ENCODE data around the gene SYCE3.

DNA sequence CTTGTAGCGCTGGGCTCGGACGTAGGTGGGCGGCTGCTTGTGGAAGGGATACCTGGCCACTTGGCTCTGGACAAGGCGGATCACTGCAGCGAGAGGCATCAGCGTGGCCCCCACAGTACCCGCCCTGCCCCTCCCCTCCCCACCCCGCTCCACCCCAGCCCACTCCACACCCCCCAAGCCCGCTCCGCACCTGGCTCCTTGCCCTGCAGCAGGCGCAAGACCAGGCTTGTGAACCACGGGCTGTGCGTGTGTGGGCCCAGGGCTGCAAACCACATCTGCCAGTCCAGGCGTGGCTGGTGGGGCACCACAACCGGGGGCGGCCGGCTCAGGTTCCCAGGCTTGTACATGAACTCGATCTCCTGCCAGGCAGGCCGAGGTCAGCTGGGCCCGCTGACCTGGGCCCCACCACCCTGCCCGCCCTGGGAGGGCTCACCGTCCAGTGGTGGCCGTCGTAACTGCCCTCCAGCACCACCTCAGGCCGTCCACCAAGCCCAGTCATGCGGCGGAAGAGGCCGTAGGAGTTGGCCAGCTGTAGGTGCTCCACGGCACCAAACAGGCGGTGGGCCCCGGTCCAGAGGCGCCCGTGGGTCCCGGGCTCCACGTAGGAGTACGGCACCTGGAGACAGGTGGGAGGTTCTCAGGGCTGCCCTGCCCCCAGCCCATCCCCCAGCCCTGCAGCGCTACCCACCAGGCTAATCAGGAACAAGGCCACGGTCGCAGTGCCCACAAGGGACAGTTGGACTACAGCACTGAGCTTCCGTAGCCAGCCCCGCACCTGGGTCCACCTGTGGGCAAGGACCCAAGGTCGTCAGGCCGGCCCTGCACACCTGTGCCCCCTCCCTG lies 58.1 kb downstream of the SYCE3 start:
- TF ChIP-seq EZH2phosphoT487 (IDR thresholded peaks at IDR 0.05; ENCODE audit: low read depth): no peak
- TF ChIP-seq, protein P1, sequence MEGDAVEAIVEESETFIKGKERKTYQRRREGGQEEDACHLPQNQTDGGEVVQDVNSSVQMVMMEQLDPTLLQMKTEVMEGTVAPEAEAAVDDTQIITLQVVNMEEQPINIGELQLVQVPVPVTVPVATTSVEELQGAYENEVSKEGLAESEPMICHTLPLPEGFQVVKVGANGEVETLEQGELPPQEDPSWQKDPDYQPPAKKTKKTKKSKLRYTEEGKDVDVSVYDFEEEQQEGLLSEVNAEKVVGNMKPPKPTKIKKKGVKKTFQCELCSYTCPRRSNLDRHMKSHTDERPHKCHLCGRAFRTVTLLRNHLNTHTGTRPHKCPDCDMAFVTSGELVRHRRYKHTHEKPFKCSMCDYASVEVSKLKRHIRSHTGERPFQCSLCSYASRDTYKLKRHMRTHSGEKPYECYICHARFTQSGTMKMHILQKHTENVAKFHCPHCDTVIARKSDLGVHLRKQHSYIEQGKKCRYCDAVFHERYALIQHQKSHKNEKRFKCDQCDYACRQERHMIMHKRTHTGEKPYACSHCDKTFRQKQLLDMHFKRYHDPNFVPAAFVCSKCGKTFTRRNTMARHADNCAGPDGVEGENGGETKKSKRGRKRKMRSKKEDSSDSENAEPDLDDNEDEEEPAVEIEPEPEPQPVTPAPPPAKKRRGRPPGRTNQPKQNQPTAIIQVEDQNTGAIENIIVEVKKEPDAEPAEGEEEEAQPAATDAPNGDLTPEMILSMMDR (IDR thresholded peaks at IDR 0.05; ENCODE audit: low read depth, low read length): no peak

All from OCI-LY3 (cell line).